ENCODE measurements around the gene SPAAR.

DNA sequence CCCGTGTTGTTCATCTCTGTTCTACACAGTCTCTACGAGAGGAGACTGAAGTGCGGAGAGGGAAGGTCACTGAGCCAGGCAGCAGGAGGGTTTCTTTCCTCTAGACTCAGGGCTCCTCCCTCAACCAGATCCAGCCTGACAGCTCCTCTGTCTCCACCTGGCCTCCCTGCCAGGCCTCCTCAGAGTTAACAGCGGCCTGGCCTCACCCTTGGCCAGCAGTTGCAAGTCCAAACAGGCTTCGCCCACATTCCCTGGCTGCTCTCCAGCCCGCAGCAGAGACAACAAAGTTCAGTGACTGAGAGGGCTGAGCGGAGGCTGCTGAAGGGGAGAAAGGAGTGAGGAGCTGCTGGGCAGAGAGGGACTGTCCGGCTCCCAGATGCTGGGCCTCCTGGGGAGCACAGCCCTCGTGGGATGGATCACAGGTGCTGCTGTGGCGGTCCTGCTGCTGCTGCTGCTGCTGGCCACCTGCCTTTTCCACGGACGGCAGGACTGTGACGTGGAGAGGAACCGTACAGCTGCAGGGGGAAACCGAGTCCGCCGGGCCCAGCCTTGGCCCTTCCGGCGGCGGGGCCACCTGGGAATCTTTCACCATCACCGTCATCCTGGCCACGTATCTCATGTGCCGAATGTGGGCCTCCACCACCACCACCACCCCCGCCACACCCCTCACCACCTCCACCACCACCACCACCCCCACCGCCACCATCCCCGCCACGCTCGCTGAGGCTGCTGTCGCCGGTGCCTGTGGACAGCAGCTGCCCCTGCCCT lies 3.2 kb upstream of the SPAAR start, which contains the start of gene HRCT1:
- TF ChIP-seq, protein P1, sequence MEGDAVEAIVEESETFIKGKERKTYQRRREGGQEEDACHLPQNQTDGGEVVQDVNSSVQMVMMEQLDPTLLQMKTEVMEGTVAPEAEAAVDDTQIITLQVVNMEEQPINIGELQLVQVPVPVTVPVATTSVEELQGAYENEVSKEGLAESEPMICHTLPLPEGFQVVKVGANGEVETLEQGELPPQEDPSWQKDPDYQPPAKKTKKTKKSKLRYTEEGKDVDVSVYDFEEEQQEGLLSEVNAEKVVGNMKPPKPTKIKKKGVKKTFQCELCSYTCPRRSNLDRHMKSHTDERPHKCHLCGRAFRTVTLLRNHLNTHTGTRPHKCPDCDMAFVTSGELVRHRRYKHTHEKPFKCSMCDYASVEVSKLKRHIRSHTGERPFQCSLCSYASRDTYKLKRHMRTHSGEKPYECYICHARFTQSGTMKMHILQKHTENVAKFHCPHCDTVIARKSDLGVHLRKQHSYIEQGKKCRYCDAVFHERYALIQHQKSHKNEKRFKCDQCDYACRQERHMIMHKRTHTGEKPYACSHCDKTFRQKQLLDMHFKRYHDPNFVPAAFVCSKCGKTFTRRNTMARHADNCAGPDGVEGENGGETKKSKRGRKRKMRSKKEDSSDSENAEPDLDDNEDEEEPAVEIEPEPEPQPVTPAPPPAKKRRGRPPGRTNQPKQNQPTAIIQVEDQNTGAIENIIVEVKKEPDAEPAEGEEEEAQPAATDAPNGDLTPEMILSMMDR (IDR thresholded peaks at IDR 0.05; ENCODE audit: insufficient read depth, low read depth, low read length) = no peak
- TF ChIP-seq EZH2 (IDR thresholded peaks at IDR 0.05; ENCODE audit: insufficient read depth, low read length) = no peak
